M059J (cell line): ENCODE data around the gene CNTN1. TPM values are rescaled to one million over a fixed set of nuclear protein-coding genes. Genes with fewer than 3 reads are reported as not detected.

Experiments
- DNase-seq: peaks from one replicate; pipeline ENCODE4 v3.0.0-alpha.2; 2012; ENCODE audit warnings: low read depth
- total RNA-seq: library from RNA; depleted of rRNA; stranded (reverse); fragments of >200 nt; shearing (Covaris generic); gene quantifications from 2 replicates; pipeline ENCODE4 v1.2.3, GENCODE V29; 2014; rRNA removed

CNTN1 gene
- 0.74 and 4.9 TPM in 2 replicates for total RNA-seq

DNA sequence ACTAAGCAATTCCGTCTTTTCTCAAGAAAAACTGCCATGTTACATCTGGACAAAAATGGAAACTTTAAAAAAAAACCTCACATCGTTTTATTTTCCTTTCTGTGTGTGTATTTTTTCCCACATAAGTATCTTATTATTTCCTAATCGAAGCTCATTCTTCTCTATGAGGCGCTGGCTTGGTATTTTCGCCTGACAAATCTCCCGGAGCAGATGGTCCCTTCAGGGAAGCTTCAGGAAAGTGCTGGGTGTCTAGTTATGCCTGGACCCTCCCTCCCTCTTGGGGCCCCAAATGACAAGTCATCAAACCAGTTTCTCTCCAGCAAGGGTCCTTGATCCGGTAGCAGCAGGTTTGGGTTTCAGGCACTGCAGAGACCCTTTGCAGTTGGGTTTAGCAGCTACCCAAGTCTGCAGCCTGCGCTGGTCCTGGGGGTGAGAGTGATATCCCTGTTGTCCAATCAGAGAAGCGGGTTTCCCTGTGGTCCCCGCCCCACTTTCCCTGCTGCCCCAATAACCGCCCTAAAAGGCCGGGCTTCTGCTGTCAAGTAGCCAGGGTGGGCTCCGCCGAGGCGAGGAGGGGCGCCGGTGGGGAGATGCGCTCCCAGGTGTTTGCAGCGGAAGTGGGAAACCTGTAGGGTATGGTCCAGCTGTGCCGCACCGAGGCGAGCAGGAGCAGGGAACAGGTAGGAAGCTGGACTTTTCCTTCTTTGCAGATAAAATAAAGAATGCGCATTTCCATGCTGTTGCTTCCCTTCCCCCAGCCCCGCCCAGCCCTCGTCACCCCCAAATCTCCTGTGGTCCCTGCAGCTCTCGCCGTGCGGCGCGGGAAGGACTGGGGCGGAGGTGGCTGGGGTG, at the start of gene CNTN1:
TSS of gene CNTN1 (plus strand) at position 527 of the 852 bp plus-strand sequence.
- no peak for DNase-seq

DNA sequence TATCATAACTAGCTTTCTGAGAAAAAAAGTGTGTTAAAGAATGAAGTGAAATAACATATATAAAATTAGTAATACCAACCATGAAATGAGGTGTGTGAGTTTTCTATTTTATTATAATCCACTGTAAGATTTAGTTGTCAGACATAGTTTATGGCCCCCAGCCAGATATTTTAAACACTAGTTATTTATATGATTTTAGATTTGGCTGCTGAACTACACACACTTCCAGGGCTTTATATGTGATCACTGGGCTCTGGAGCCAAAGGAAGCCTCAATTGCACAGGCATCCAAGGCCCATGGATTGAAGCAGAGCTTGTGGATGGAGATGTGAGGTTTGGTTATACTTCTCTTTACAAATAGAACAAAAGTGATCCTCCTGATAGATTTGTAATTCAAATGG, 48.7 kb upstream of the CNTN1 start:
- no peak for DNase-seq

DNA sequence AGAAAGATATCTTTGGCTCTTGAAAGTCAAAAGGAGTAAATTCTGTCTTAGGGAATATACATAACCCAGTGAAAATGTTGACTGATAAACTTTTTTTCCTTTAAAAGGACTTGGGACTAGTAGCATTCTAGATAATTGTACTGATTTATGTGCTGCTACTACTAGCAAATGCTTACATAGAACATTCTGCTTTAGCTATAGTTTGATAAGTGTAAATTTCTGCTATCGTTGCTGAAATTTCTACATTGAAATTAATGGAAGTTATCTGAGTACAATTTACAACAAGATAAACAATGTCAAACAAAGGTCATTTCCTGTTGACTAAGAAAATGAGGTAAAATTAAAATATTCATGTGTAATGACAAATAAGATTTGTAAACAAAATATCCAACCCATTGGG, 48.3 kb upstream of the CNTN1 start:
- no peak for DNase-seq

DNA sequence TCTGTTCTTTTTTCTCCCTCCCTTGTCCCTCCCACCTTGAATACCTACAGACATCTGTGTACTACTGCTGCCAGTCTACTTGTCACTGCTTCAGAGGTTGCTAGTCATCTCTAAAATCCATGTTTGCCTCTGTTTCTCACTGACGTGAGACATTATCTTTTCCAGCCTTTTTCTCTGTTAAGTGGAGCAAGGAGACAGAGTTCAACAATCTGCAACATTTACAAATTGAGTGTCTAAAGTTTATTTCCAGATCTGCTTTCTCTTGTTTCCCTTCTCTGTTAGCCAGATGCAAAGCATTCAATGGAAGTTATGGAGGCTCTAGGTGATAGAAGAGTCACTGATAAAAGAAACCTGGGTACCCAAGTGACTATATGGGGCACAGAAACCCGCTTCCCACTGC, 47.5 kb upstream of the CNTN1 start:
- DNase-seq, result no peak

DNA sequence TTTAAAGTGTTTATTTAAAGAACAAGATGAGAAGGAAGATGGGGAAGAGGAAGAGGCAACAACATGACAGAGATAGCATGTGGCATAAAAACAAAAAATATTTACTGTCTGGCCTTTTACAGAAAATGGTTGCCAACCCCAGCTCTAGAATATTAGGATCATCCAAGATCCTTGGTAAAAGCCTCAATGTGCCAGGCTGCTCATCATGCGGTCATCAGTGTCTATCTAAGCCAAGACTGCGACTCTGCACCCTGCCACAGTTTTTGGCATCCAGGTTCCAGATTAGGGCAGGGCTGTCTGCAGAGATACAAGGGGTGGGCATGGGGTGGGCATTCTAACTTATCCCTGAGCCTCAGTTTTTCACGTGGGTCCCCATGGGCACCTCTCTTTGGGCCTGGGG, 46.9 kb upstream of the CNTN1 start:
- DNase-seq, result no peak

DNA sequence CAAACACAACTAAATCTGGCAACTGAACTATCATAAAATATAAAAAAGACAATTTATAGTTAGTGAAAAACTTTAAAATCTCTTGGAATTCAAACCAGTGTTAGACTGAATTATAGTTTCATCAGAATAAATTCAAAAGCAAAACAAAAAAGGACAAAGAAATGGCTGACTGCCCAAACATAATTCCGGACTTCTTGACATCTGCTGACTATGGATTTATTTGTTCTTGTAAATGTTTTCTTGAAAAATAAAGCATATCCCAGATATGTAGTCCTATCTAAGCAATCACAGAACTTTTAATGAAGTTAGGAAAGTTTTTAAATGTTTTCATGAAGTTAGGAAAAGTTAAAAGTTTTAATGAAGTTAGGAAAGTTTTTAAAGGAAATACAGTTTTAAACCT, 45.8 kb upstream of the CNTN1 start:
- no peak for DNase-seq

DNA sequence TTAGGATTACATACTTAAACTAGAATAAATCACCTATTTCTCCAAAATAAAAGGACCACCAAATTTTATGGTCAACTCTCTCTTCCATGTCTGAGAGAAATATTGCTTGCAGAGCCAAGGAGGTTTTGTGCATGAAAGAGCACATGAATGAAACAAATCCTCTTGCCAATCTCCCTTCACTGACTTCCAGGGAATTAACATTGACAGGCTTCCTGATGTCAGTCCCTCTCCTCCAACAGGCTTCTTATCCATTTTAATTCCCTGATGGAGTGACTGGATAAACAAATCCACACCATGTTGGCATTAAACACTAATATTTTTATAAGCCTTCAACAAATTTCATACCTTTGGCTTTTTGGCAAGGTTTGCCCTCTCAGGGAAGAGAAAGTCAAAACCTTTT, 45.3 kb upstream of the CNTN1 start:
- DNase-seq, result no peak

DNA sequence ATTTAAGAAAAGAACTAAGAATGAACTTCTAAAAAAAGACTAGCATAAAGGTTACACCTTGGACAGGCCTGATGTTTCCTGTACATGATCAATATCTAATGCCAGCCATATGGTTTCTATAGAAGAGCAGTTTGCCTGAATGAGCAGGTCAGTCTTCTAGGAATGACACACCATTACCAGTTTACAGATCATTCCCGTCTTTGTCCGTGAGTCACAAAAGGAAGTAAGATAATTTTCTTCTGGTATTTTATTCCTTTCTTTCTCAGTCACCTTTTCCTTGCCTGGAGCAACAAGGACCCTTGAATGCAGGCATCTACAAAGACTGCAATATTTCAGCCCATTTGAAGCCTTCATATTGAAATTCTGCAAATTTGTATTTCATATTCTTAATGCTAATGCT, 44.6 kb upstream of the CNTN1 start:
- DNase-seq, result no peak

DNA sequence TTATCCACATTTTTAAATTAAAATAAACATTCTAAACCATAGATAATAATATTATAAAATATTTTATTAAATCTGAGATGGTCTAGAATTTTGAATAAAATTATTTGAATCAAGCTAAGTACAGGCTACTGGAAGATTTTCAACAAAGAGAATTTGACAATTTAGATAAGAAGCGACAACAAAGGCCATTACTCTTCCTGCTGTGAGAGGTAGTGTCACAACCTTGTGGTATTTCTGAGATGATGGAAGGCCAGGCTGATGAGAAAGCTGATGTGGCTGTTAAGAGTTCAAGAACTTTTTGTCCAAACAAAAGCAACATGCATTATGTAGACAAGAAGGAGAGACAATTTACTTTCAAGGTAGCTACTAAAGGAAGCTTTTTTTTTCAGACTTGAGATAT, 43.7 kb upstream of the CNTN1 start:
- DNase-seq, result no peak

DNA sequence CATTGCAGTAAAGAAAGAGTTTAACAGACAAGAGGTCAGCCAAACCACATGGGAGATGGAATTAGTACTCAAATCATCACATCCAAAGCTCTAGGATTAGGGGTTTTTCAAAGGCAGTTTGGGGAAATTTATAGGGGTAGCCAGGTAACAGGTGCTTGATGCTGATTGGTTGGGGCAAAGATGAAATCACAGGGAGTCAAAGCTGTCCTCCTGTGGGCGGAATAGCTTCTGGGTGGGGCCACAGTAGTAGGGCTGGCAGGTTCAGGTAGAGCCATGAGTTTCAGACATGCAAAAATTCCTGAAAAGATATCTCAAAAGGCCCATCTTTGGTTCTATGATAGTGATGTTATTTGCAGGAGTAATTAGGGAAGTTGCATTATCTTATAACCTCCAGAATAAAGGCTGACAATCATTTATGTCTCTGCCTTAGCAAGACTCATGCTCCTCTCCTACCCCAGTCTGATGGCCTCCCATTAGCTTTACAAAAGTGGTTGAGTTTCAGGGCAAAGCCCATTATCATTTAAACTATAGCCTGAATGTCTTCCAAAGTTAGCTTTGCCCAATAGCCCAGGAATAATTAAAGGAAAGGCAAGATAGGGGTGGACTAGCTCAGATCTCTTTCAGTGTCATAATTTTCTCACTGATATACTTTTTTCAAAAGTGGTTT, 42.1 kb upstream of the CNTN1 start:
- no peak for DNase-seq

DNA sequence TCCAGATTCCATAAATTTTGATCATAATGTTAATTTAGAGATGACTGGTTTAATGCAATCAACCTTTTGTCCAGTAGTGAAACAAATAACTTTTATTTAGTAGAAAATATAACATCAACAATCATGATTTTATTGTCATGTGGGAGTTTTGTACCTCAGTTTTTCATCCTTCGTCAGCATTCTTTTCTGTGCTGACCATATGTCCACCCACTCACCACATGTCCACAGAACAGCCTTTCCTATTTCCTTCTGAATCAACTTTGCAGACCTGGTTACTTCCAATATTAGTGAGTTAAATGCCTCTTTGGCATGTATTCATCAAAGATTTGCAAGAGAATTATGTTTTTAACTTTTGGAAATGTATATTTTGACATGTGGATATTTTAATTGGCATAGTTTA, 36.8 kb upstream of the CNTN1 start:
- no peak for DNase-seq

DNA sequence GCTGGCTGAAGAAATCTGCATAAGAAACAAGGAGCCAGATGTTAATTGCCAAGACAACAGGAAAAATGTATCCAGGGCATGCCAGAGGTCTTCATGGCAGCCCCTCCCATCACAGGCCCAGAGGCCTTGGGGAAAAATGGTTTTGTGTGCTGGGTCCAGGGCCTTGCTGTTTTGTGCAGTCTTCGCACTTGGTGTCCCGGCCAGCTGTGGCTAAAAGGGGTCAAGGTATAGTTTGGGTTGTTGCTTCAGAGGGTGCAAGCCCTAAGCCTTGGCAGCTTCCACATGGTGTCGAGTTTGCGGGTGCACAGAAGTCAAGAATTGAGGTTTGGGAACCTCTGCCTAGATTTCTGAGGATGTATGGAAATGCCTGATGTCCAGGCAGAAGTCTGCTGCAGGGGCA, 29.9 kb upstream of the CNTN1 start:
- no peak for DNase-seq

DNA sequence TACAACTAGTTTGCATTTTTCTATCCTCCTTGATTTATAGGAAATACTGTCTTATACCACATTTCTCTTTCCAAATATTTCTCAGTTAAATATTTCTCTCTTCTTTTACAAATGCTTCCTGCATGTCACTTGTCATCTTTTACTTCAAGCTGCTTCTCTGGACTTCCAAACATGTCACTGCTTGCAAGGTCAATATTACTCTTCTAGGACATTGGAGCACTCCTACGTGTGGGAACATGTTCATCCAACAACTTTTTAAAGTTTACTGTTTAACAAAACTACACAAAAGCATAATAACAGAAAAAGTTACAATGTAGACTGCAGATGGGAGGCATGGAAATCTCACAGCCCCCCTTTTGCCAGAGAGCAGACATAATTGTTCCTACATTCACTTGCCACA, 28.5 kb upstream of the CNTN1 start:
- DNase-seq, result no peak

DNA sequence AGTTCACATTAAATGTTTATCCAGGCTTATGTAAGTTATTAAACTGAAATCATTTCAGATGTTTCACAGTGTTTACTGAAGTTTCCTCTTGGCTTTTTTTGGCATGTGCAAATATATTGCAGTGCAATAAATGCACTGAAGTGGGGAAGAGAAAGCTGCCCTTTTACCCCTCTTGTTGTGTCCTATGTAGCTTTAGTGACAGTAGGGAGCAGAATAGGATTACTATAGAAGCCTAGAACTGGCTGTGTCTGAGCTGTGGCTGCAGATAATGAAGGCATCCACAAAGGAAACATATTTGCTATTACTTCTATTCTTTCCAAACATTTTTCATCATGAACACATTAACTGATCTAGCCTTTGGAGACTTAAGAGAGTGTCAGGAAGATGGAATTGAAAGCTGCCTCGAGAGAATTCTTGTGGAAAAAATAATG, 24.1 kb upstream of the CNTN1 start:
- DNase-seq, result no peak

DNA sequence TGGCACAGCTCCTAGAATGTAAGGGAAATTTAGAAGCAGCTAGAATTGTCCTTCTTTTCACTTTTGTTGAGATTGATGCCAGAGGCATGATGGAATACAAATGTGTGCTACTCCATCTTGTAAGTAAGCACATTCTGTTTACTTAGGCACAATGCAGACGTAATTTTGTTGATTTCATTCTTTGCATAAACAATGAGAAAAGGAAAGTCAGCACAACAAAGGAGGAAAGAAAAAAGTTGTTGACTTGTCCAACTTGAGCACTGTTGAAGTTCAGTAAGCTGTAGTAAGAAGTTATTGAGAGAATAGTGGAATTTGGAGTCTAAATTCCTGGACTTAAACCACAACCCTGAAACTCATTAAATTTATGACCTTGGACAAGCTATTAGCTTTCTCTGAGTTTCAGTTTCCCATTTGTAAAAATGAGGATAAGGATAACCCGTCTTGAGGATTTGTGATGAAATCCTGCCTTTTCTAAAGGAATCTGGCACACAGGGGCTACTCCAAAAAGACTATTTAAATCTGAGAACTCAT, 19.4 kb upstream of the CNTN1 start:
- DNase-seq, result no peak

DNA sequence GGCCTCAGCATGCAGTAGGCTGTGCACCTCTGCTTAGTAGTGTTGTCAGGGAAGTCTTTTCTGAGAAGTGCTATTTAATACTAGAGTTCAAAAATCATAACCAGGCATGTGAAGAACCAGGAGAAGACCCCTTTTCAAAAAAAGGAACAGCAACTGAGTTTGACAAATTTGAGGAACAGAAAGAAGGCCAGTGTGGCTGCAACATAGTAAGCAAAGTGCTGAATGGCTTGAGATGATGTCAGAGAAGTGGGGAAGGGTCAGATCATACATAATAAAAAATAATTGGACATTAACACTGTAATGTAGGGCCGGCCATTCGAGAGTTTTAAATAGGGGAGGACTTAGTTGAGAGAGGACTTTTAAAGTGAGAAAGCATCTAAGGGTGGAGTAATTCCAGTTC, 11.1 kb upstream of the CNTN1 start:
- DNase-seq, result no peak

DNA sequence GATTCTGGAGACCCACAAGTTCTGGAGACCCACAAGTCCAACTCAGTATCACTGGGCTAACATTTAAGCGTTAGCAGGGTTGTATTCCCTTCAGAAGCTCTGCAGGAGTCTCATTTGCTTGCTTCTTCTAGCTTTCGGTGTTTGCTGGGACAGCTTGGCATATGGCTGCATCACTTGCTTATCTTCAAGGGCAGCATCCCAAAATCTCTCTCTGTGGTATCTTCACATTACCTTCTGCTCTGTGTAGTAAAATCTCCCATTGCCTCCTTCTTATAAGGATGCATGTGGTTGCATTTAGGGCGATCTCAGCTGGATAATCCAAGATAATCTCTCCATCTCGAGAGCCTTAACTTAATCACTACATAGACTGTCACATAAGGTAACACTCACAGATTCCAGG, 7.3 kb upstream of the CNTN1 start:
- DNase-seq, result no peak

DNA sequence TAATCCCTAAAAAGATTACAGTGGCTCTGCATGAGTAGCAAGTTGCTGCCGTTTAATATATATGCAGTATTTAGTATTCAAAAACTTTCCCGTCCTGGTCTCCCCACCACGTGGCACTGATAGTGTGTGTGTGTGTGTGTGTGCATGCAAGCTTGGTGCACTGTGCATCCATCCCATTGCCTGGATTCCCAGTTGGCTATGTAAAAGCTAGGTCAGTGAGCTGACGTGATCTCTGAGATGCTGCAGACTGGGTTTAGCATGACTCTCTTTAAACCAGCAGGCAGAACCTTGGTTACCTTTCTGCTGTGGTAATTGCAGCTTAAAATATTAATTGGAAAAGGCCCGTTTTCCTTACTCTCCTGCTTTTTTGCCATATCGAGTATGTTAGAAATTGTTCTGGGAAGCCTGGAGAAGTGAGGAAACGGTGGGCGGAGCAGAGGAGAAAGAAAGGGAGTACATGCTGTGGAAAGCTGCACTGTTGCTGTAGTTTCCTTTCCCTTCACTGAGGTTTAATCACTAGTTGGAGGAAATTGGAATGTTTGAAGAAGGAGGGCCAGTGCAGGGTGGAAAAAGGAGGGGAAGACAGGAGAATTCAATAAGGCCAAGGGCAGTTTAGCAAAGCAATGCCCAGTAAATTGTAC, 4.0 kb upstream of the CNTN1 start:
- DNase-seq, result no peak

DNA sequence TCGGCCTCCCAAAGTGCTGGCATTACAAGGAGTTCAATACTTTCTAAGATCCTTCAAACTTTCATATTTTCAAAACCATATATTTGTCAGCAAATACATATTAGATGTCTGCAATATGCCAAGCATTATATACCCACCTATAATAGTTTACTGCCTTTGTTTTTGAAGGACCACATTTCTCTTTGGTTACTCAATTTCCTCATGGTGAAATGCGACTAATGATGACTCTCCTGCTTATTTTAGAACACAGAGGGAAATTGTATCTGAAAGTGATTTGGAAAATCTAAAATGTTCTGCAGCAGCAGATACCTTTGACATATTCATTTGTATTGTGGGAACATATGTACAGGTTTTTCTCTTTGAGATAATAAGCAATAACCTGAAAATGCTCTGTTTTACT, 2.7 kb upstream of the CNTN1 start:
- no peak for DNase-seq

DNA sequence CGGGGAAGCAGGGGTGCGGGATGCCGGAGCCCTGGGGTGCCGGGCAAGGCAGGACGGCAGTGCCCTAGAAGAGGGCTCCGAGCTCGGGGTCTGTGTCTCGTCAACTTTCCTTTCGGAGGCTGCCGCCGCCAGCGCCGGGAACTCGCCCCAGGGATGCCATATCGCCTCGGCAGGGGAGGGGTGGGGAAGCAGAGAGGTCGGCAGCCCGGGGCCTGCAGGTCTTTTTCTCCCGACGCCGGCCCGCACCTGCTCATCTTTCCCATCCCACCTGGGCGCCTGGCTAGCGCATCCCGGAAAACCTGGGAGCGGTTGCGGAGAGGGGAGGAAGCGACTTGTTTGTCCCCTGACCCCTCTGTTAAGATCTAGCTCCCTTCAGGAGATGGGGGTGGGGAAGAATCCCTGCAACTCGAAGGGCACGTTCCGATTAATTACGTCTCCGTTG, 547 bp downstream of the CNTN1 start:
- no peak for DNase-seq

DNA sequence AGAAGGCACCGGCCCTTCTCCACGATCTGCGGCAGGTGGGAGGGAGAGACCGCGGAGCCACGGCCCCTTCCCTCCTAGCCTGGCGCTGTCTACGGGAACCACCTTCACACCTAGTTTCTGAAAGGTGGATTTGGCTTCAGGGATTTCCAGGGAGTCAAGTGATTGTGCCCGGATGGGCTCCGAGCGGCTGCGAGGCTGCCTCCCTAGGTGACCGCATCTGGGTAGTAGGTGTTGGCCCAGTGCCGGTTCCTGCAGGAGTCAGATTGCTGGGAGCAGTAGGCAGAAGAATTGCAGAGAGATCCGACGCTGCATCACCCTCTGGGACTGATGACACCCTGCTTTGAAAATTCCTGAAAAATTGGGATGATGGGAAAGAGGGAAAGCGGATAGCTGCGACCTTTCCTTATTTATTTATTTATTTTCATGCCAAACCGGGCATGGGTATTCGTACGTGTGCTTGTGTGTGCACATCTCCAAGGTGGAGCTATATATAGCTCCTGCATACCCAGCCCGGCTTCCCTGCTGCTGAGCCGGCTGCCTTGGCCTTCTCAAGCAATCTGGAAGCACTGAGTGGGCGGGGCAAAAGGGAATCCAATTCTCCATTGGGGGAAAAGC, 1.1 kb downstream of the CNTN1 start:
- DNase-seq, result no peak

DNA sequence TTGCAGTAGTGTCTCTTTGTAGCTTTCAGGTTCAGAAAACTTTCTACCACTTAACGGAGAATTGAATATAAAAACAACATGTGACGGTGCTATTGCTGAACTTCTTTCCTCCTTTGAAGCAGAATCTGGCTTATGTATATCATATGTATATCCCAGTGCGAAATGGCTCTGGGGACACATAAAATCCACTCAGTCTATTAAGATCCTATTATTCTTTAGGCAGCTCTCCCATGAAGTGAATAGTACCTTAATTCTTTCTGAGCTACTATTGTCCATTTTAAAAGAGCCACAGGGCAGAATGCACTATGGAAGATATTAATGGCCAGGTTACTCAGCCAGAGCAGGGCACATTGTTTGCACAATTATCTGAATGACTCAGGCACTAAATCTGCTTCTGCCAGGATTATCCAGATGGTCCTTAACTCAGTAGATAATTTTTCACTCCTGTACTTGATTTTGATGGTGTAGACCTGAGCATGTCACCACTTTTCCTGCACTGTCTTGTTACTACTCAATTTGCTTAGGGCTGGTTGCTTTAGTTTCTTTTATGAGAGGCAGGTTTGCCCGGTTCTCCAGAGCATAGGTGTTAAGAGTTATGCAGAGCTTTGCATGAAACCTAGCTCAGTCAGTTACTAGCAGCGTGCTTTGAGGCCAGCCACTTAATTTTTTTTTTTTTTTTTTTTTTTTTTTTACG, 5.5 kb downstream of the CNTN1 start:
- DNase-seq, result no peak
